Endodermal cell (in vitro differentiated cells): ENCODE results near the gene SMYD1. TPM values are rescaled to one million over a fixed set of nuclear protein-coding genes. Genes with fewer than 3 reads are reported as not detected.

Source experiments
- DNase-seq: peaks from one replicate; pipeline ENCODE4 v3.0.0-alpha.2; 2017
- H3K27ac ChIP-seq: 2 replicates; pipeline ENCODE4 v1.5.1; 2013; ENCODE audit warnings: mild to moderate bottlenecking, low read depth, low read length, moderate library complexity
- H3K27me3 ChIP-seq: 2 replicates; pipeline ENCODE4 v1.6.1; 2013; ENCODE audit warnings: mild to moderate bottlenecking, low read length, moderate library complexity; ENCODE audit not compliant: insufficient read depth, control insufficient read depth, poor library complexity, severe bottlenecking
- H3K36me3 ChIP-seq: 2 replicates; pipeline ENCODE4 v1.7.0; 2013; ENCODE audit warnings: mild to moderate bottlenecking, low read length, moderate library complexity; ENCODE audit not compliant: control insufficient read depth, insufficient read depth
- H3K4me1 ChIP-seq: one replicate; pipeline ENCODE4 v1.7.0; 2013; ENCODE audit warnings: low read length; ENCODE audit not compliant: control insufficient read depth, insufficient read depth
- H3K4me3 ChIP-seq: 2 replicates; pipeline ENCODE4 v1.5.1; 2013; ENCODE audit warnings: mild to moderate bottlenecking, low read length, moderate library complexity
- H3K9ac ChIP-seq: 2 replicates; pipeline ENCODE4 v1.6.1; 2013; ENCODE audit warnings: mild to moderate bottlenecking, low read length, moderate library complexity; ENCODE audit not compliant: poor library complexity, severe bottlenecking; ENCODE audit errors: extremely low read depth
- H3K9me3 ChIP-seq: 2 replicates; pipeline ENCODE4 v1.6.1; 2013; ENCODE audit warnings: mild to moderate bottlenecking, low read length, moderate library complexity; ENCODE audit not compliant: control insufficient read depth
- H3K27ac Mint-ChIP-seq: 2 replicates; pipeline ENCODE4 v1.8.0; 2020; ENCODE audit warnings: mixed read lengths
- H3K27me3 Mint-ChIP-seq: 2 replicates; pipeline ENCODE4 v1.8.0; 2021; ENCODE audit warnings: mild to moderate bottlenecking, mixed read lengths; ENCODE audit not compliant: insufficient read depth
- H3K36me3 Mint-ChIP-seq: 2 replicates; pipeline ENCODE4 v1.8.0; 2020; ENCODE audit warnings: low read depth, mixed read lengths
- H3K4me1 Mint-ChIP-seq: 2 replicates; pipeline ENCODE4 v1.8.0; 2020; ENCODE audit warnings: mixed read lengths
- H3K4me3 Mint-ChIP-seq: 2 replicates; pipeline ENCODE4 v1.8.0; 2020; ENCODE audit warnings: mild to moderate bottlenecking, moderate library complexity, mixed read lengths
- H3K9me3 Mint-ChIP-seq: 2 replicates; pipeline ENCODE4 v1.8.0; 2020; ENCODE audit warnings: mild to moderate bottlenecking, mixed read lengths
- WGBS, 2 experiments: methylation state at CpG; one replicate each; pipeline versions ENCODE4 v1.1.5 to v1.1.7; 2013; ENCODE audit warnings: missing lambda C conversion rate in 2 of 2, mixed read lengths in 1 of 2; ENCODE audit not compliant: insufficient coverage in 1 of 2, insufficient read length in 1 of 2; 5-methylcytosine and 5-hydroxymethylcytosine counted together
- total RNA-seq, 2 donors: library from RNA; stranded (reverse); fragmentation: NEBNext Ultra II Directional in 1 of 2; extraction: Animal tissue kit (Norgen Biotek cat#: 25700) in 1 of 2; gene quantifications; 2 replicates in 1 of 2; 3 replicates in 1 of 2; pipeline ENCODE4 v1.2.1, GENCODE V29; 2021
- TF ChIP-seq, protein P1 (sequence below): fragments of 200-600 bp; sonication (generic); conservative IDR thresholded peaks from 2 replicates; pipeline ENCODE4 v1.5.0; 2021; ENCODE audit warnings: antibody characterized with exemption, mild to moderate bottlenecking

Gene SMYD1
- total RNA-seq, 2 donors from 2014 or later = not detected

DNA sequence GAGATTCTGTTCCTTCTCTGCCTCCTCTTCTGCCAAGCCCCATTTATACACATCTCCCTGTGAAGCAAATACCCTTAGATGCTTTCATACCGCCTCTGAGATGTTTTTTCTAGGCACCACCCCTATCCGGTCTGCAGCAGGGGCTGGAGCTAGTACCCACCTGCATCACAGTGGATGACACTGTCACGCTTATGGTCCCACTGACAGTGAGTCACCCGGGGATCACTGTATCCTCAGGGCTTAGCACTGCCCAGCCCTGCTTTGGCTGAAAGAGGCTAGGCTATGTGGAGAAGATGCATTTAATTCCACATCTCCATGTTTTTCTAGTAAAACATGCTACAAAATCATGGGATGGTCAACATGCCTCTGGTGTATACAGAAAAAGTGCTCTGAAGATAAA, 50.3 kb downstream of the SMYD1 start:
- Mint-ChIP-seq H3K36me3 (no peaks in the 10 kb centered on the region), H3K27ac (no peak overlapping the region), H3K27me3 (peaks cover 33% of the 10 kb centered on the region), H3K4me1 (peaks cover 9% of the 10 kb centered on the region), H3K9me3 (no peaks in the 10 kb centered on the region), H3K4me3 (no peak overlapping the region)
- TF ChIP-seq, protein P1, sequence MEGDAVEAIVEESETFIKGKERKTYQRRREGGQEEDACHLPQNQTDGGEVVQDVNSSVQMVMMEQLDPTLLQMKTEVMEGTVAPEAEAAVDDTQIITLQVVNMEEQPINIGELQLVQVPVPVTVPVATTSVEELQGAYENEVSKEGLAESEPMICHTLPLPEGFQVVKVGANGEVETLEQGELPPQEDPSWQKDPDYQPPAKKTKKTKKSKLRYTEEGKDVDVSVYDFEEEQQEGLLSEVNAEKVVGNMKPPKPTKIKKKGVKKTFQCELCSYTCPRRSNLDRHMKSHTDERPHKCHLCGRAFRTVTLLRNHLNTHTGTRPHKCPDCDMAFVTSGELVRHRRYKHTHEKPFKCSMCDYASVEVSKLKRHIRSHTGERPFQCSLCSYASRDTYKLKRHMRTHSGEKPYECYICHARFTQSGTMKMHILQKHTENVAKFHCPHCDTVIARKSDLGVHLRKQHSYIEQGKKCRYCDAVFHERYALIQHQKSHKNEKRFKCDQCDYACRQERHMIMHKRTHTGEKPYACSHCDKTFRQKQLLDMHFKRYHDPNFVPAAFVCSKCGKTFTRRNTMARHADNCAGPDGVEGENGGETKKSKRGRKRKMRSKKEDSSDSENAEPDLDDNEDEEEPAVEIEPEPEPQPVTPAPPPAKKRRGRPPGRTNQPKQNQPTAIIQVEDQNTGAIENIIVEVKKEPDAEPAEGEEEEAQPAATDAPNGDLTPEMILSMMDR = no peak
- DNase-seq = no peak
- peaks cover 63% of the 10 kb centered on the region for H3K27me3 ChIP-seq
- H3K27ac ChIP-seq = no peak overlapping the region
- no peaks in the 10 kb centered on the region for H3K36me3 ChIP-seq
- H3K4me1 ChIP-seq = peaks cover 7% of the 10 kb centered on the region
- WGBS, 2 experiments = 93% methylated on average over 4 of the region's 4 CpGs; no CpG with 5 or more reads in 1 of the 2 experiments
- no peak overlapping the region for H3K4me3 ChIP-seq
- H3K9ac ChIP-seq = no peak overlapping the region
- no peaks in the 10 kb centered on the region for H3K9me3 ChIP-seq

DNA sequence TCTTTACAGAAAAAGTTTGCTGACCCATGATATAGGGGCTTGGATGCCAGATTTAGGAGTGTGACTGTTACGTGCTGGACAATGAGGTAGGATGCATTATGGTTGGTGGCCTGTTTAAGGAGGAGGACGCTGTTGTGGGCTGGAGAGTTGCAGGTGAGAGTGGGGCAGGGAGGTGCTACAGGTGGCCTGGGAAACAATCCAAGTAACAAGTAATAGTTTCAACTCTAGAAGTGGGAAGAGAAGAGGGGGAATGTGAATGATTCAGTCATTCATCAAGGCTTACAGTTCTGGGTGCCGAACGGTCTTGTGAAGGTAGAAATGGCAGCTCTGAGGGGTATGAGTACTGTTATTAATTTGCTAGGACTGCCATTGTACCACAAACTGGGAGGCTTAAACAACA, 54.1 kb downstream of the SMYD1 start:
- H3K4me1 ChIP-seq = no peaks in the 10 kb centered on the region
- Mint-ChIP-seq H3K36me3 (no peaks in the 10 kb centered on the region), H3K27me3 (peaks cover 27% of the 10 kb centered on the region), H3K27ac (no peak overlapping the region), H3K9me3 (no peaks in the 10 kb centered on the region), H3K4me1 (no peaks in the 10 kb centered on the region), H3K4me3 (no peak overlapping the region)
- DNase-seq = no peak
- no peak overlapping the region for H3K4me3 ChIP-seq
- H3K9me3 ChIP-seq = no peaks in the 10 kb centered on the region
- H3K27ac ChIP-seq = no peak overlapping the region
- WGBS, 2 experiments = 88 to 94% methylated on average over 3 to 4 of the region's 4 CpGs
- no peak overlapping the region for H3K9ac ChIP-seq
- no peaks in the 10 kb centered on the region for H3K36me3 ChIP-seq
- TF ChIP-seq, protein P1 = no peak
- peaks cover 64% of the 10 kb centered on the region for H3K27me3 ChIP-seq

DNA sequence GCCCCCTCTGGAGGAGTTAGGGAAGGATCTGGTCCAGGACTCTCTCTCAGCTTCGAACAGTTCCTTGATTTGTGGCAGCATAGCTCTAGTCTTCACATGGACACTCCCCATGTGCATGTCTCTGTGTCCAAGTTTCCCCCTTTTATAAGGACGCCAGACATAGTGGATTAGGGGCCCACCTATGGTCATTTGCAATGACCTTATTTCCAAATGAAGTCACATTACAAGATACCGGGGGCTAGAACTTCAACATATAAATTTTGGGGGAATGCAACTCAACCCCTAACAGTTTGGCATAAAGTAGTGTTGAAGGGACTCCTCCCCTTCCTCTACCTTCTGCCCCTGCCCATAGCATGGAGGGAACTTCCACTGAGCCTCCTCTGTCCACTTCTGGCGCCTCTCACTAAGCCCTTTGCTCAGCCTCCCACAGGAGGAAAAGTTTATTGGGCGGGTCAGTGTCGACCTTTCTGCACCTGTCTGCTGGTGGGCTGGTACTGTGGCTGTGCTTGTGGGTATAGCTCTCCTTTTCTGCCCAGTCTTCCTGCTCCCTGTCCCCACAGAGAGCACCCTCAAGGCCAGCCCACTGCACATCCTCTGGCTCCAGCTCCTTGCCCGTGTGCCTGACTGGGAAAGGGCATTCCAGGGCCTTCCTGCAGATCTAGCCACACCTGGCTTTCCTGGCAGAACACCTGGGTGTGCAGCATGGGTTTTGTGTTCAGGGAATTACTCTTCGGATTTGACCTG, 54.7 kb downstream of the SMYD1 start:
- DNase-seq = no peak
- 85 to 90% methylated on average over 2 to 8 of the region's 8 CpGs for WGBS, 2 experiments
- TF ChIP-seq, protein P1 = no peak
- Histone ChIP-seq H3K4me3 (no peak overlapping the region), H3K9ac (no peak overlapping the region), H3K9me3 (no peaks in the 10 kb centered on the region), H3K27me3 (peaks cover 64% of the 10 kb centered on the region), H3K4me1 (no peaks in the 10 kb centered on the region), H3K36me3 (no peaks in the 10 kb centered on the region), H3K27ac (no peak overlapping the region)
- H3K27me3 Mint-ChIP-seq = peaks cover 30% of the 10 kb centered on the region
- no peak overlapping the region for H3K27ac Mint-ChIP-seq
- no peaks in the 10 kb centered on the region for H3K36me3 Mint-ChIP-seq
- no peak overlapping the region for H3K4me3 Mint-ChIP-seq
- H3K4me1 Mint-ChIP-seq = no peaks in the 10 kb centered on the region
- H3K9me3 Mint-ChIP-seq = no peaks in the 10 kb centered on the region
